NCI-H2227 (cell line): ENCODE measurements around the gene EOLA2.
"Not testable (repeated sequence)": the region's sequence is repeated elsewhere in the genome, so short reads cannot be mapped to it uniquely, and the experiment has no call there.

ENCODE experiments used
- DNase-seq: peaks from one replicate; lab custom pipeline; 2025; ENCODE audit not compliant: unreplicated experiment; lab: John Stamatoyannopoulos, UW

The EOLA2 gene

DNA sequence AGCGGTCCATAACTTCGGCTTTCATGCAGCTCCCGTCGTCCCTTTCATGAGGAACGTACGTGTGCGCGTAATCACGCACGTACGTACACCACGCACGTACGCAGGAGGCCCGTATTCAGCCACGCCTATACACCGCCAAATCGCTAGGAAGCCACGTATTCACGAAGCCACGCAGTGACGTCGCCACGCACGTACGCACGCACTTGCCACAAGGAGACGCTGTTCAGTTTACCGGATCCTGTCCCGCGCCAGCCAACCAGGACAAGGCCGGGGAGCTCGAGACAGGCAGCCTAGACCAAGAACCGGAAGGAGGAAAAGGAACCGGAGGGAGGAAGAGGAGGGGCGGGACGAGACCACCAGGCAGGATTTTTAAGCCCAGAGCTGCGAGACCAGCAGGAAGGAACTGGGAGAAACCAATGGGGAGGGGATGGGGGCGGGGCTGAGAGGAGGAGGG, at the start of gene EOLA2:
Gene EOLA2 (minus strand): TSS at position 65 of the 454 bp plus-strand sequence. CDS start 4,617 bp downstream, outside the sequence.
- DNase-seq, result peak; percentile 98

- no peak for DNase-seq
These were observed 49.3 kb upstream of the EOLA2 start for GRCh38 chrX:149987613-149988012.

- DNase-seq, result no peak
These were observed 46.1 kb upstream of the EOLA2 start for GRCh38 chrX:149984411-149984810.

DNA sequence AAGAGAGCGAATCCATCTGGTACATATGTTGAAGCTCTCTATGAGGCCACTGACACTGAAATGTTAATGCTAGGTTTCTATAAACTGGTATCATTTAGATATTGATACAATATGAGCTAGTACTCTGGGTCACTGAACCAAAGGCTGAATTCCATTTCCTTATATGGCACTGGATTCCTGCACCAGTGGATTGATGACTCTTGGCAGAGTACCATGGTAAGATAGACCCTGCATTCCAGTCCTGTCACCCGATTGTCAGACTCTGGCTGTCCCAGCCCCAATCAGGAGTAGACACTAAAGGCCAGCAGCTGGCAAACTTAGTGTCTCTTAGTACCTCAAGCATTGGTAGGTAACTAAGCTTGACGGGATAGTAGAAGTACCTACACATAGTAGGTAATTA, 44.0 kb upstream of the EOLA2 start:
- DNase-seq, result no peak

DNA sequence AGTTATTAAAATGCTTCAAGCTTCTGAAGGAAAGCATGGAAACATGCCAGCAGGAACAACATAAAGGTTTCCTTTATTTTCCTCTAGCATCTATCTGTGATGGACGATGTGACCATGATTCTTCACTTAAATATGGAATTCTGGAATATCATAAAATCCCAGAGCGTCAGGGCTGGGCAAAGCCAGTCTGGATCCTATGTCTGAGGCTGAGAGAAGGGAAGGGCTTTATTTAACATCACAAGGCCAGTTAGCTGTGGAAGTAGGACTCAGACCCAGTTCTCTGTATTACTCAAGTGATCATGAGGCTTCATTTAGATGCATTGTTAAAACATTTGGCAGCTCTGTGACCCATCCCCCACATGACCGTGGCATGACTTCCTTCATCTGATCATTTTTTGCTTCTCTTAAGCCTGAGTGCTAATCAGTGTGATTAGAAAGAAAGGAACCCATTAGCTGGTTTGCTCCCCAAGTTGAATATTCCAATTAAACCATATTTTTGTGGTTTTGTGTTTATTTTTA, 40.9 kb upstream of the EOLA2 start:
- DNase-seq, result no peak

- DNase-seq, result peak; percentile 81
These were observed 24.8 kb upstream of the EOLA2 start for GRCh38 chrX:149962859-149963757.

- no peak for DNase-seq
These were observed 23.7 kb upstream of the EOLA2 start for GRCh38 chrX:149962010-149962409.

- no peak for DNase-seq
These were observed 23.3 kb upstream of the EOLA2 start for GRCh38 chrX:149961572-149961971.

- DNase-seq, result peak; percentile 45
These were observed 12.4 kb upstream of the EOLA2 start for GRCh38 chrX:149950681-149951080.

- DNase-seq, result no peak
These were observed 11.6 kb upstream of the EOLA2 start for GRCh38 chrX:149949743-149950436.

DNA sequence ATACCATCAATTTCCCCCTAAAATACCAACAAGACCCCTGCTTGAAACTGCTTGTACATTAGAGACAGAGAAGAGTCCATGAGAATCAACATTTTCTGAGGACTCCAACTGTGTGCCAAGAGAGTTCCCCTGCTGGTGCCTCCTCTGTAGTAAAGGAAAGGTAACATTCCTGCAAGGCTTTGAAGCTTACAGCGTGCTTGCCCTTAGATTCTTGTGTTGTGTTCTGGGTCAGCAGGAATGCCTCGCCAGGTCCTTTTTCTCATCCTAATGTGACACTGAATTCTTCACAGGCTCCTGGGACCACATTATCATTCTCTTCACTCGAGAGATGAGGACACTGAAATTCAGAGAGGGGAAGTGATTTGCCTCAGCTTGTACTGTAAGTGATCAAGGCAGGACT, 9.7 kb upstream of the EOLA2 start:
- no peak for DNase-seq

GRCh38 chrX:149946932-149947331, 8.6 kb upstream of the EOLA2 start:
- DNase-seq, result not testable (repeated sequence)

DNA sequence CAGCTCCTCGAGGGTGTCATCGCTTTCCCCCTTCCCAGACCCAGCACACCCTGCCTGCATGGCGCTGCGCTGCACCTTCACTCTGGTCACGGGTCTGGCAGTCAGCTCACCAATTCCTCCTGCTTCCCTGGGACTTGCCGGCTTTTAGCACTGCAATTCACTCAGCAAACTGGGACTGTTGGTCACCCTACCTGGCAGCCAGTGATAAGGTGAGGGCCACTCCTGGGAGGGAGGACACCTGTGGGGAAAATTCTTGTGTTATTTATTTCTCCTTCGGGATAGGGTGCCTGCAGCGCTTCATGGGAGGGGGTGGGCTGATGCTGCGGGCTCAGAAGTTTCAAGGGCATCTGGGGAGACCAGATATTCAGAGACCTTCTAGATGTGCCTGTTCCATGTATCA, 7.5 kb upstream of the EOLA2 start:
- DNase-seq, result not testable (repeated sequence)

- DNase-seq, result not testable (repeated sequence)
These were observed 6.9 kb upstream of the EOLA2 start for GRCh38 chrX:149945087-149945670.

GRCh38 chrX:149940674-149941024, 2.4 kb upstream of the EOLA2 start:
- DNase-seq, result not testable (repeated sequence)

- peak; percentile 93 for DNase-seq
These were observed 1.8 kb upstream of the EOLA2 start for GRCh38 chrX:149939905-149940673.

DNA sequence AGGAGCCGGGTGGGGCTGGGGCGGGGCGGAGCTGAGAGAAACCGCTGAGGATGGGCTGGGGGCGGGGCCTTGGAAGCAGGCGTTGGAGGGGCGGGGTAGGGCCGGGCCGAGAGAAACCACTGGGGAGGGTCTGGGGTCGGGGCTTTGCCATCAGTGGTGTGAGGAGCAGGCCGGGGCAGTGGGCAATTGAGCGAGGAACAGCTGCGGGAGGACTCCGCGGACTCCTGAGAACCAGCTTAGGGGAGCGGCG, 1.3 kb upstream of the EOLA2 start:
- DNase-seq, result no peak

DNA sequence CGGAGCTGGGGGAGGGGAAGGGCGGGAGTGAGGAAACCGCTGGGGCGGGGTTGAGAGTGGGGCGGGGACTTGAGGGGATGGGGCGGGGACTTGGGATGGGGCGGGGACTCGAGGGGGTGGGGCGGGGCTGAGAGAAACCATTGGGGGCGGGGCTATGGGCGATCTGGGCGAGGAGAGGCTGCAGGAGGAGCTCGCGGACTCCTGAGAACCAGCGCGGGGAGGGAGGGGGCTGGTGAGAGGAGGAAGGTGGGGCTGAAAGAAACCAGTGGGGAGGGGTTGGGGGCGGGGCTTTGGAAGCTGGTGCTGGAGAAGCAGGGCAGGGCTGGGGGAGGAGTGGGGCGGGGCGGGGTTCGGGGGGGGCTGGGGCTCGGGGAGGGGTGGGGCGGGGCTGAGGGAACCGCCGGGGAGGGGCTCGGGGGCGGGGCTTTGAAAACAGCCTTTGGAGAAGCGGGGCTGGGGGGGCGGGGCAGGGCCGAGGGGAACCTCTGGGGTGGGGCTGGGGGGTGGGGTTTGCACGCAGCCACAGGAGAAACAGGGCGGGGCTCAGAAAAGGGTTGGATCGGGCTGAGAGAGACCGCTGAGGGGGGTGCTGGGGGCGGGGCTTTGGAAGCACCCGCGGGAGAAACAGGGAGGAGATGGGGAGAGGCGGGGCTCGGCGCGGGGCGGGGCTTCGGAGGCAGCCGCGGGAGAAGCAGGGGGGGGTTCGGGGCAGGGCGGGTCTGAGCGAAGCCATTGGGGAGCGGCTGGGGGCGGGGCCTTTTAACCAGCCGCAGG, 777 bp upstream of the EOLA2 start:
- DNase-seq, result peak; percentile 92

DNA sequence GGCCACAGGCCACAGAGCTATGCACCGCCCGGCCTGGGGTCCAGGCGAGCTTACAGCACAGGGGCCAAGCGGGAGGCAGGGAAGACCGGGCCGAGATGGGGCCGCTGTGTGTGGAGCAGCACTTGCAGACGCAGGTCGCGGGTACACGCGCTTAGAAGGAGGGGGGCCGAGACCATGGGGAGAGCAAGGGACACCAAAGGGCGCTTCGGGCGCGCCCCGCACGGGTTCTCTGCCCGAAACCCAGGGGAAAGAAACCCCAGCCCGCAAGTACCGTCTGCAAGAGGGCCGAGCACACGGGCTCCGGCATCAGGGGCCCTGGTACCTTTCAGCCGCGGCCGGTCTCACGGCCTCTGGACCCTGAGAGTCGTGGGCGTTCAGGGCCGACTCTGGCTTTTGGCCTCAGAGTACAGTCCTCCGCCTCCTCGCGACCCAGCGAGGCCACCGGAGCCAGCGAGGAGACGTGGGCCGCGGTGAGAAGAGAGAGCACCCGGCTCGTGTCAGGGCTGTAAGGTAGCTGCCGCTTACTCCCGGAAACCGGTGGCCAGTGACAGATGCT, 342 bp downstream of the EOLA2 start:
- DNase-seq, result peak; percentile 23

DNA sequence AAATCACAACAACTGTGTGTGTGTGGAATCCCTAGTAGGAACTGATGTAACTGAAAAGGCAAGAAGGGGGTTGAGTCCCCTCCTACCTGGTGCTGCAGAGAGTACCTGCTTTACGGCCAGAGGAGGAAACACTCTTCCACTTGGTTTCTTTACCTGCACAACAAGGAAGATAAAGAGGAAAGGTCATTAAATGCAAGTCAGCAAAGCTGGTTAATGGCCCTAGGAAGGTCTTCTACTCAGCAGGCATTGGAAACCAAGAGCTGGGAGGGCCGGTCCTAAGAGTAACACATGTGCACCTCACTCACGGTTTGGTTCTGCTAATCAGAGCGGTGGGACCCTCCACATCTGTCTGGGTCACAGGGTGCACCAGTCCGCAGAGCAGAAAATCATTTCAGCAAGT, 963 bp downstream of the EOLA2 start:
- DNase-seq, result peak; percentile 18
